Progenitor cell of endocrine pancreas (in vitro differentiated cells): Measurements from ENCODE around the gene CIAPIN1. TPM values are rescaled to one million over a fixed set of nuclear protein-coding genes. Genes with fewer than 3 reads are reported as not detected.
A peak's percentile ranks its signal among the peaks of the same experiment; 100 is the strongest.

Experiments used
- DNase-seq: peaks from one replicate; pipeline ENCODE4 v3.0.0; 2021; ENCODE audit warnings: low spot score; ENCODE audit not compliant: unreplicated experiment
- H3K27ac Mint-ChIP-seq: 2 replicates; pipeline ENCODE4 v1.8.0; 2021; ENCODE audit warnings: mild to moderate bottlenecking, moderate library complexity, mixed read lengths
- H3K27me3 Mint-ChIP-seq: 2 replicates; pipeline ENCODE4 v1.8.0; 2021; ENCODE audit warnings: mixed read lengths
- H3K36me3 Mint-ChIP-seq: 2 replicates; pipeline ENCODE4 v1.8.0; 2022; ENCODE audit warnings: mixed read lengths; ENCODE audit not compliant: insufficient read depth
- H3K4me1 Mint-ChIP-seq: 2 replicates; pipeline ENCODE4 v1.8.0; 2021; ENCODE audit warnings: low read depth, mixed read lengths
- H3K4me3 Mint-ChIP-seq: 2 replicates; pipeline ENCODE4 v1.8.0; 2021; ENCODE audit warnings: low read depth, mild to moderate bottlenecking, moderate library complexity, mixed read lengths
- H3K9me3 Mint-ChIP-seq: 2 replicates; pipeline ENCODE4 v1.8.0; 2021; ENCODE audit warnings: low read depth, mixed read lengths
- CTCF ChIP-seq: fragments of 200-600 bp; sonication (generic); IDR thresholded peaks from one replicate; pipeline ENCODE4 v1.5.0; 2021; ENCODE audit warnings: antibody characterized with exemption, mild to moderate bottlenecking; ENCODE audit not compliant: unreplicated experiment
- long read RNA-seq: library from polyadenylated mRNA; unstranded; transcript quantifications from one replicate; pipeline ENCODE4 v2.0.0, GENCODE V29; 2020
- total RNA-seq: library from RNA; stranded (reverse); gene quantifications from 2 replicates; pipeline ENCODE4 v1.2.1, GENCODE V29; 2021

Gene CIAPIN1
- total RNA-seq = 79.3 and 83.3 TPM in 2 replicates
- long read RNA-seq, transcript CIAPIN1-201 (9 exons, 2,182 nt) = major isoform, 436 of 582 reads
- long read RNA-seq, transcript CIAPIN1-213 (8 exons, 1,559 nt) = minor isoform, 11 of 582 reads
- long read RNA-seq, transcript CIAPIN1-209 (9 exons, 2,016 nt) = minor isoform, 66 of 582 reads
- long read RNA-seq, partial matches to known transcripts = 41 of 582 reads
- long read RNA-seq, other reads (novel, unspliced or antisense) = 28 of 582 reads

- peaks cover 7% of the 10 kb centered on the region for H3K36me3 Mint-ChIP-seq
- no peaks in the 10 kb centered on the region for H3K9me3 Mint-ChIP-seq
- H3K4me1 Mint-ChIP-seq = peaks cover 14% of the 10 kb centered on the region
- H3K27ac Mint-ChIP-seq = peak within 1 kb of the TSS; percentile 96
- peak; percentile 85 for DNase-seq
- TF ChIP-seq CTCF = no peak
- peak within 1 kb of the TSS; percentile 89 for H3K4me3 Mint-ChIP-seq
- H3K27me3 Mint-ChIP-seq = no peaks in the 10 kb centered on the region
Observed at GRCh38 chr16:57447186-57447962, at the start of gene CIAPIN1, which contains the start of gene COQ9. Gene CIAPIN1 (minus strand): TSS chr16:57447385. CDS start chr16:57440928, 6,457 bp downstream. Gene COQ9 (plus strand): TSS chr16:57447479. CDS start chr16:57447506, 27 bp downstream.

- no peak for TF ChIP-seq CTCF
- no peaks in the 10 kb centered on the region for H3K36me3 Mint-ChIP-seq
- H3K27ac Mint-ChIP-seq = no peak overlapping the region
- H3K4me1 Mint-ChIP-seq = peaks cover 3% of the 10 kb centered on the region
- peaks cover 5% of the 10 kb centered on the region for H3K27me3 Mint-ChIP-seq
- DNase-seq = no peak
- H3K9me3 Mint-ChIP-seq = no peaks in the 10 kb centered on the region
- no peak overlapping the region for H3K4me3 Mint-ChIP-seq
Observed at GRCh38 chr16:57493767-57494166, 46.6 kb upstream of the CIAPIN1 start.

GRCh38 chr16:57489229-57489628, 42.0 kb upstream of the CIAPIN1 start:
- Mint-ChIP-seq H3K36me3 (no peaks in the 10 kb centered on the region), H3K27ac (no peak overlapping the region), H3K4me1 (peaks cover 18% of the 10 kb centered on the region), H3K4me3 (no peak overlapping the region), H3K27me3 (peaks cover 6% of the 10 kb centered on the region), H3K9me3 (no peaks in the 10 kb centered on the region)
- no peak for TF ChIP-seq CTCF
- no peak for DNase-seq

GRCh38 chr16:57486858-57487834, 40.0 kb upstream of the CIAPIN1 start:
- H3K36me3 Mint-ChIP-seq = no peaks in the 10 kb centered on the region
- peak overlapping the region; percentile 30 for H3K27ac Mint-ChIP-seq
- no peak for TF ChIP-seq CTCF
- H3K4me3 Mint-ChIP-seq = peak overlapping the region; percentile 71
- peaks cover 6% of the 10 kb centered on the region for H3K27me3 Mint-ChIP-seq
- H3K4me1 Mint-ChIP-seq = peaks cover 21% of the 10 kb centered on the region
- DNase-seq = no peak
- no peaks in the 10 kb centered on the region for H3K9me3 Mint-ChIP-seq
